Mesothelial cell of epicardium (in vitro differentiated cells): ENCODE results near the gene KRTAP1-4. TPM values are rescaled to one million over a fixed set of nuclear protein-coding genes. Genes with fewer than 3 reads are reported as not detected.

Experiments used
- DNase-seq, 2 experiments: peaks; one replicate each; pipeline ENCODE4 v3.0.0; 2021; ENCODE audit warnings: low spot score in 2 of 2; ENCODE audit not compliant: unreplicated experiment in 2 of 2
- H3K27ac Mint-ChIP-seq: 2 replicates; pipeline ENCODE4 v1.8.0; 2021; ENCODE audit warnings: mixed read lengths
- H3K27me3 Mint-ChIP-seq: 2 replicates; pipeline ENCODE4 v1.8.0; 2021; ENCODE audit warnings: low read depth, mixed read lengths
- H3K36me3 Mint-ChIP-seq: 2 replicates; pipeline ENCODE4 v1.8.0; 2021; ENCODE audit warnings: mixed read lengths
- H3K4me1 Mint-ChIP-seq: 2 replicates; pipeline ENCODE4 v1.8.0; 2021; ENCODE audit warnings: mixed read lengths
- H3K4me3 Mint-ChIP-seq: 2 replicates; pipeline ENCODE4 v1.8.0; 2021; ENCODE audit warnings: mild to moderate bottlenecking, moderate library complexity, mixed read lengths
- H3K9me3 Mint-ChIP-seq: 2 replicates; pipeline ENCODE4 v1.8.0; 2021; ENCODE audit warnings: mixed read lengths
- CTCF ChIP-seq: fragments of 200-600 bp; sonication (generic); IDR thresholded peaks from one replicate; pipeline ENCODE4 v1.5.0; 2021; ENCODE audit warnings: antibody characterized with exemption; ENCODE audit not compliant: unreplicated experiment
- total RNA-seq: library from RNA; stranded (reverse); gene quantifications from 3 replicates; pipeline ENCODE4 v1.2.1, GENCODE V29; 2021

The KRTAP1-4 gene
- total RNA-seq, 1 donor from 2014 or later, result not detected

GRCh38 chr17:41018541-41018940, 11.5 kb downstream of the KRTAP1-4 start:
- H3K36me3 Mint-ChIP-seq, result no peaks in the 10 kb centered on the region
- no peak for DNase-seq
- peaks cover 8% of the 10 kb centered on the region for H3K4me1 Mint-ChIP-seq
- no peak overlapping the region for H3K27ac Mint-ChIP-seq
- no peak overlapping the region for H3K4me3 Mint-ChIP-seq
- H3K27me3 Mint-ChIP-seq, result no peaks in the 10 kb centered on the region
- TF ChIP-seq CTCF, result no peak
- peaks cover 28% of the 10 kb centered on the region for H3K9me3 Mint-ChIP-seq

DNA sequence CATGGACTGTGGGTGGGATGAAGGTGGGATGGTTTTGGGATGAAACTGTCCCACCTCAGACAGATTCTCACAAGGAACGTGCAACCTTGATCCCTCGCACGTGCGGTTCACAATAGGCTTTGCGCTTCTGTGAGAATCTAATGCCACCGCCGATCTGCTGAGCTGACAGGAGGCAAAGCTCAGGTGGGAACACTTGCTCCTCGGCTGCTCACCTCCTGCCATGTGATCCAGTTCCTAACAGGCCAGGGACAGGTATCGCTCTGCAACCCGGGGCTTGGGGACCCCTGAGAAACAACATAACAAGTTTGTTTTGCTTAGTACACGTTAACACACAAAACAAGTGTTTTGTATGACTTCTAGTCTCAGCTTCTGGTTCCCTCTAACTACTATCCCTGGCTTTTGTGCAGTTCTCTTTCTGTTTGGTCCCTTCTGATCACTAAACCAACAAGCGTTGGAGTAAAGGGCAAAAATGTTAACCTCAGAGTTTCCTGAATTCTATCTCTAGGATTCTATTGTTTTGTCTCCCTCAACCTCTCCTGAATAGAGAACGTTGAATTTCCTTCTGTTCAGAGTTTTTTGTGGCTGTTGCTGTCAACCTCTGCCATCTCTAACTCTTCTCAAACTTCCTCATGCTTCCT, 13.3 kb downstream of the KRTAP1-4 start:
- H3K36me3 Mint-ChIP-seq, result no peaks in the 10 kb centered on the region
- no peaks in the 10 kb centered on the region for H3K27me3 Mint-ChIP-seq
- no peak for TF ChIP-seq CTCF
- H3K4me1 Mint-ChIP-seq, result peaks cover 14% of the 10 kb centered on the region
- DNase-seq, result no peak
- H3K4me3 Mint-ChIP-seq, result no peak overlapping the region
- peaks cover 13% of the 10 kb centered on the region for H3K9me3 Mint-ChIP-seq
- no peak overlapping the region for H3K27ac Mint-ChIP-seq

- no peak overlapping the region for H3K4me3 Mint-ChIP-seq
- no peak overlapping the region for H3K27ac Mint-ChIP-seq
- H3K9me3 Mint-ChIP-seq, result peaks cover 6% of the 10 kb centered on the region
- no peaks in the 10 kb centered on the region for H3K36me3 Mint-ChIP-seq
- TF ChIP-seq CTCF, result no peak
- peaks cover 14% of the 10 kb centered on the region for H3K4me1 Mint-ChIP-seq
- DNase-seq, result no peak
- H3K27me3 Mint-ChIP-seq, result no peaks in the 10 kb centered on the region
Measured at GRCh38 chr17:41015454-41015853, 14.5 kb downstream of the KRTAP1-4 start.

DNA sequence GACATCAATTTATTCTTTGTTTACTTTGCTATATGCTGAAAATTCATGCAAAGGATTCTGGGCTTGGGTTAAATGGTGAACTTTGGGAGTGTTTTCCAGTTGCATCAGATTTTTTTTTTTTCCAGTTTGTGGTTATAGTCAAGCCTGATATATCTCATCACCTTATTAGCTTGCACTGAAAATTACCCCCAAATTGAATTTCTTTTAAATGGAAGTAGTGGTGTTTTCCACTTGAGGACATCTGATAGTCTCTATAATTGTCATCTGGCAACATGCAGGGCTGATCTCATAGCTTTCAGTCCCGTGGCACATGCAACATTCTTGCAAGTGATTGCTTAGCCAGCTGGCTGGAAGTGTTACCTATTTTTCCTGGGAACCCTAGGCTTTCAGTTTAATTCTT, 16.4 kb downstream of the KRTAP1-4 start:
- Mint-ChIP-seq H3K4me1 (peaks cover 30% of the 10 kb centered on the region), H3K9me3 (peaks cover 6% of the 10 kb centered on the region), H3K4me3 (no peak overlapping the region), H3K36me3 (no peaks in the 10 kb centered on the region), H3K27me3 (no peaks in the 10 kb centered on the region), H3K27ac (no peak overlapping the region)
- no peak for TF ChIP-seq CTCF
- no peak for DNase-seq

DNA sequence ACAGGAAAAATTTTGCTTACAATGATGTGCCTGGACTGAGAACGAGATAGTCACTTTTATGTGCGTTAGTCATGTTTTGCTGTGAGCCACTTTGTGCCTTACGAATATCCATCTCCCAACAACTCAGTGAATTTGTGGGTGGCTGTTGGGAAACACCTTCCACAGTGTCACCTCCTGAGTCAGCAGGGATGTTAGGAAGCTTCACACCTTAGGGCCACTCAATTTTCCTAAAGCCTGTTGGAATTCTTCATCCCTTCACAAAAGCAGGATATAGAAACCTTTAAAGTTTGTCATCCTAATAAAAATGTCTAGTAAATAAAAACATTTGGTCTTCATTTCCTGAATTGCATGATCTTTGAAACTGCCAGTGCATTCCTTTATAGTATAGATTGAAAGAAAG, 16.8 kb downstream of the KRTAP1-4 start:
- no peak overlapping the region for H3K27ac Mint-ChIP-seq
- H3K27me3 Mint-ChIP-seq, result no peaks in the 10 kb centered on the region
- no peaks in the 10 kb centered on the region for H3K36me3 Mint-ChIP-seq
- peaks cover 33% of the 10 kb centered on the region for H3K4me1 Mint-ChIP-seq
- no peak for TF ChIP-seq CTCF
- no peak for DNase-seq
- H3K4me3 Mint-ChIP-seq, result no peak overlapping the region
- peaks cover 6% of the 10 kb centered on the region for H3K9me3 Mint-ChIP-seq
